Muscle of back (tissue), 11 donors: ENCODE data around the gene NR2F1. TPM values are rescaled to one million over a fixed set of nuclear protein-coding genes. Genes with fewer than 3 reads are reported as not detected.
A peak's percentile ranks its signal among the peaks of the same experiment; 100 is the strongest.

ENCODE experiments used
- DNase-seq, 3 donors: peaks; one replicate each; pipeline versions ENCODE4 v3.0.0 to v3.0.0-alpha.2; 2013
- polyA plus RNA-seq, 10 donors: library from polyadenylated mRNA; unstranded; fragments of 120-200 nt; gene quantifications; one replicate each; pipeline ENCODE4 v1.2.1, GENCODE V29; 2013; ENCODE audit not compliant: insufficient read length in 10 of 10

The NR2F1 gene
- polyA plus RNA-seq, 10 donors, result 2.5 to 12.2 (median 7.1) TPM

- DNase-seq, result no peak
Measured at GRCh38 chr5:93603078-93603792, 20.2 kb downstream of the NR2F1 start.

GRCh38 chr5:93603793-93604643, 21.0 kb downstream of the NR2F1 start:
- DNase-seq, result peak in 1 of 3 donors; percentile 57

GRCh38 chr5:93604644-93605515, 21.9 kb downstream of the NR2F1 start:
- DNase-seq, result peak in 1 of 3 donors; percentile 24

- DNase-seq, result no peak
Measured at GRCh38 chr5:93606382-93606752, 23.3 kb downstream of the NR2F1 start.

GRCh38 chr5:93607367-93608258, 24.6 kb downstream of the NR2F1 start:
- peak; percentile 43 to 83 (median 58) for DNase-seq

- DNase-seq, result no peak
Measured at GRCh38 chr5:93608855-93609254, 25.8 kb downstream of the NR2F1 start.

GRCh38 chr5:93609762-93610161, 26.7 kb downstream of the NR2F1 start:
- no peak for DNase-seq

- DNase-seq, result peak in 1 of 3 donors; percentile 53
Measured at GRCh38 chr5:93610581-93611272, 27.7 kb downstream of the NR2F1 start.

GRCh38 chr5:93611273-93611975, 28.4 kb downstream of the NR2F1 start:
- DNase-seq, result peak in 1 of 3 donors; percentile 67

GRCh38 chr5:93611976-93612854, 29.2 kb downstream of the NR2F1 start:
- peak; percentile 33 to 85 (median 66) for DNase-seq

GRCh38 chr5:93612855-93613243, 29.8 kb downstream of the NR2F1 start:
- no peak for DNase-seq

GRCh38 chr5:93616538-93617174, 33.6 kb downstream of the NR2F1 start:
- no peak for DNase-seq

GRCh38 chr5:93620487-93621326, 37.7 kb downstream of the NR2F1 start:
- peak; percentile 60 to 79 (median 65) for DNase-seq

- DNase-seq, result peak; percentile 40 to 85 (median 56)
Measured at GRCh38 chr5:93621327-93621798, 38.3 kb downstream of the NR2F1 start.

- peak in 1 of 3 donors; percentile 43 for DNase-seq
Measured at GRCh38 chr5:93622240-93622885, 39.3 kb downstream of the NR2F1 start.

- DNase-seq, result no peak
Measured at GRCh38 chr5:93623153-93623552, 40.1 kb downstream of the NR2F1 start.
